ENCODE results near the gene JMJD8.

JMJD8 gene

GRCh38 chr16:719815-720446, 35.8 kb upstream of the JMJD8 start (continued):
- TF ChIP-seq ZNF146 (tag by site-specific recombination; IDR thresholded peaks at IDR 0.05) (no peak), ZNF624 (tag by site-specific recombination; IDR thresholded peaks at IDR 0.05) (no peak), ZNF280C (tag by site-specific recombination; IDR thresholded peaks at IDR 0.05) (no peak), ZNF184 (tag by site-specific recombination; IDR thresholded peaks at IDR 0.05) (no peak), ZNF350 (tag by site-specific recombination; IDR thresholded peaks at IDR 0.05) (no peak), GLI4 (tag by site-specific recombination; IDR thresholded peaks at IDR 0.05) (no peak), MYNN (tag by site-specific recombination; IDR thresholded peaks at IDR 0.05; ENCODE audit: borderline replicate concordance) (no peak), ZNF785 (tag by site-specific recombination; IDR thresholded peaks at IDR 0.05) (no peak), MZF1 (tag by site-specific recombination; IDR thresholded peaks at IDR 0.05; ENCODE audit: borderline replicate concordance) (no peak), ZNF391 (tag by site-specific recombination; IDR thresholded peaks at IDR 0.05; ENCODE audit: borderline replicate concordance, low read depth) (no peak), ZNF274 (IDR thresholded peaks at IDR 0.05; ENCODE audit: low read length) (no peak), ZNF274 (tag by site-specific recombination; IDR thresholded peaks at IDR 0.05; ENCODE audit: borderline replicate concordance) (no peak), GLIS2 (tag by site-specific recombination; IDR thresholded peaks at IDR 0.05) (peak; percentile 59), KLF1 (tag by site-specific recombination; IDR thresholded peaks at IDR 0.05) (peak; percentile 42), SP3 (tag by site-specific recombination; IDR thresholded peaks at IDR 0.05) (no peak), WT1 (tag by site-specific recombination; IDR thresholded peaks at IDR 0.05) (no peak), ZNF571 (tag by site-specific recombination; IDR thresholded peaks at IDR 0.05) (no peak), PRDM2 (tag by site-specific recombination; IDR thresholded peaks at IDR 0.05; ENCODE audit: borderline replicate concordance) (no peak), ZNF629 (tag by site-specific recombination; IDR thresholded peaks at IDR 0.05) (no peak), ZNF692 (tag by site-specific recombination; IDR thresholded peaks at IDR 0.05) (no peak), ZNF48 (tag by site-specific recombination; IDR thresholded peaks at IDR 0.05) (no peak), ZNF362 (tag by site-specific recombination; IDR thresholded peaks at IDR 0.05) (peak; percentile 94; the same call in 1 of the 2 replicates), HOXC10 (CRISPR knock-in tag; IDR thresholded peaks at IDR 0.05) (no peak), ZFP37 (tag by site-specific recombination; IDR thresholded peaks at IDR 0.05) (no peak), ZNF654 (tag by site-specific recombination; IDR thresholded peaks at IDR 0.05; ENCODE audit: low read depth) (no peak), GLI2 (tag by site-specific recombination; IDR thresholded peaks at IDR 0.05; ENCODE audit: borderline replicate concordance, low read depth) (no peak), PRDM10 (tag by site-specific recombination; IDR thresholded peaks at IDR 0.05) (peak; percentile 96)

Measured in HEK293 (cell line).